GM19324 (cell line): ENCODE measurements around the gene KEAP1.
"Not testable (repeated sequence)": the region's sequence is repeated elsewhere in the genome, so short reads cannot be mapped to it uniquely, and the experiment has no call there.

Experiments used
- ATAC-seq: cut with Tn5 transposase; IDR thresholded peaks from one replicate; pipeline ENCODE4 v1.9.1; 2021; ENCODE audit warnings: mild to moderate bottlenecking, moderate library complexity; ENCODE audit not compliant: unreplicated experiment, low FRiP score

KEAP1 gene

DNA sequence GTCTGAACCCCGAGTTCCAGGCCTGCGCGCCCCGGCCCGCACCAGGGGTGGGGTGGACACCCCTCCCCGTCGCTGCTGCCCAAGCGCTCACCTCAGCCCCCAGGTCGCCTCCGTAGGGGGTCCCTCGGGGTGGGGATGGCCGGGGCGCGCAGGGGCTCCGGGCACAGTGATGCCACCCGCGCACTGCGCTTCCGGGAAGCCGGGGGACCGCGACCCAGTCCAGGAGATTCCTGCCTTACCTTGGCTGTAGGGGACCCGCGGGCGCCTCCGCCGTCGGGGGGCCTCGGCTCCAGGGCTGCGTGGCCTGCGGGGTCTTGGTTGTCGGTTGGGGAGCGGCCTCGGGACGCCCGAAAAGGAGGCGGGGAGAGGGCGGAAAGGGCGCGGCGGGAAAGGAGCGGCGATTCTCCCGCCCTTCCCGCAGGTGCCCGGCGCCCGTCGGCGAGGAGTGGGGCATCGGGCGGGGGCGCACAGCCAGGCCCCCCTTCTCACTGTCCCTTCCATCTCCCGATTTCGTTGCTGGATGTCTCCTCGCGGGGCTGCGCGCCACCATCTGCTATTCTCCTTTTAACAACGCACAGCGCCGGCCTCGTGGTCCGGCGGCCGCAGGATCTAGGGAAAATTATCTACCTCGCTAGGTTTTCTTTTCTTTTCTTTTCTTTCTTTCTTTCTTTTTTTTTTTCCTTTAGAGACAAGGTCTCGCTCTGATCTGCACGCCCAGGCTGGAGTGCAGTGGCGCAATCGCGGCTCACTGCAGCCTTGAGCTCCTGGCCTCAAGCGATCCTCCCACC, at the start of gene KEAP1:
KEAP1 (minus strand) TSS at position 355 of the 788 bp plus-strand sequence. CDS start 3,323 bp downstream, outside the sequence.
- no peak for ATAC-seq

DNA sequence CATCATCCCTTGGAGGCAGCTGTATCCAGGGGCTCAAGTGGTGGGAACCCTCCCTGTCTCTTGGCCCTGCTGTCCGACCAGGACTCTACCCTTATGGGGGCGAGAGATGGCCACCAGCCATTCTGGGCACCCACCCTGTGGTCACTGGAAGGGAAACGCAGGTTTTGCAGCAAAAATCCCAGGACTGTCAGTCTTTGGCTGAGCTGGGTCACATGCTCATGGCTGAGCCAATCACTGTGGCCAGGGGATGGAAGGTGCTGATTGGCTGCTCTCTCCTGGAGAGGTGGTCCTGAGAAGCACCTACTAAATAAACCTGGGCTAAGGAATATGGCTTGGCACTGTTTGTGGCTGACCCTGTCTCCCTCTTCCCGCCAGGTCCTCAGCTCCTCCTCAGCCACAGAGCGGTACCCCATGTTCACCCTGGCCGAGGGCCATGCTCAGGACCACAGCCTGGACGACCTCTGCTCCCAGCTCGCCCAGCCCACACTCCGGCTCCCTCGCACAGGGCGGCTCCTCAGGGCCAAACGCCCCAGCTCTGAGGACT, 49.4 kb upstream of the KEAP1 start:
- no peak for ATAC-seq

DNA sequence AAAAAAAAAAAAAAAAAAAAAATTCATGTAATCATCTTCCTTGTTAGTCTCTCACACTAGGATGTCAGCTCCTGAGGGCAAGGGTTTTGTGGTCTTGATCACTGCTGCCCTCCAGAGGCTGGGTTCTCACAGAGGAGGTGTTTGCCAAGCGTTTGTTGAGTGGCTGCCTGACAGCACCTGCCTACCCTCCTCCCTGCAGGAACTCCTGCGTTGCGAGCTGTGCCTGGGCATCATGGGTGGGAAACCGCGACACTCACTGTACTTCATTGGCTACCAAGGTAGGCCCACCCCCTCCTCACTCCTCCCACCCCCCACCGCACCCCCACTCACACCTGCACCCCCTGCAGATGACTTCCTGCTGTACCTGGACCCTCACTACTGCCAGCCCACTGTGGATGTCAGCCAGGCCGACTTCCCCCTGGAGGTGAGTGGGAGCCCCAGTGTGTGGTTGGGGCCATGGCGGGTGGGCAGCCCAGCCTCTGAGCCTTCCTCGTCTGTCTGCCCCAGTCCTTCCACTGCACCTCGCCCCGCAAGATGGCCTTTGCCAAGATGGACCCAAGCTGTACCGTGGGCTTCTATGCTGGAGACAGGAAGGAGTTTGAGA, 48.6 kb upstream of the KEAP1 start:
- no peak for ATAC-seq

DNA sequence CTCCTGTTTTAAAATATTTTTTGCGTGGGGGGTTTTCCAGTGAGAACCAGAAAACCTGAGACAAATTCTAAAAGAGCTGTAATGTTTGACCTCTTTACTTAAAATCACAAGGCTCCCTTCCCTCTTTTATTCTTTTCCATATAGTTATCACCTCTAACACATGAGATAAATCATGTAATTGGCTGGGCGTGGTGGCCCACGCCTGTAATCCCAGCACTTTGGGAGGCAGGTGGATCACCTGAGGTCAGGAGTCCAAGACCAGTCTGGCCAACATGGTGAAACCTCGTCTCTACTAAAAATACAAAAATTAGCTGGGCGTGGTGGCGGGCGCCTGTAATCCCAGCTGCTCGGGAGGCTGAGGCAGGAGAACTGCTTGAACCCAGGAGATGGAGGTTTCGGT, 47.9 kb upstream of the KEAP1 start:
- ATAC-seq = not testable (repeated sequence)

DNA sequence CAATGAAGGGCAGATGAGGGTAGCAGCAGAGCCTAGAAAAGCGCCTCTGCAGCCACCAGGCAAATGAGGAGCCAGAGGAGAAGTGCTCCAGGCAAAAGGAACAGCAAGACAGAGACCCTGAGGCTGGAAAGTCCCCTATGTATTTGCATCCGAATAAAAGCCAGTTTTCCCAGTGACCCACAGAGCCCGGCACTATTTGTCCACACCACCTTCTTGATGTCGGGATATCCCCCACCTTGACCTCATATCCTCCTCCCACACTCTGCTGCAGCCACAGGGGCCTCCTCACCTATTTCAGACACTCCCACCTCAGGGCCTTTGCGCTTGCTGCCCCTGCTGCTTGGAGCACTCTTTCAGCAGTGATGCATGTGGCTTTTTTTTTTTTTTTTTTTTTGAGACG, 47.2 kb upstream of the KEAP1 start:
- no peak for ATAC-seq

DNA sequence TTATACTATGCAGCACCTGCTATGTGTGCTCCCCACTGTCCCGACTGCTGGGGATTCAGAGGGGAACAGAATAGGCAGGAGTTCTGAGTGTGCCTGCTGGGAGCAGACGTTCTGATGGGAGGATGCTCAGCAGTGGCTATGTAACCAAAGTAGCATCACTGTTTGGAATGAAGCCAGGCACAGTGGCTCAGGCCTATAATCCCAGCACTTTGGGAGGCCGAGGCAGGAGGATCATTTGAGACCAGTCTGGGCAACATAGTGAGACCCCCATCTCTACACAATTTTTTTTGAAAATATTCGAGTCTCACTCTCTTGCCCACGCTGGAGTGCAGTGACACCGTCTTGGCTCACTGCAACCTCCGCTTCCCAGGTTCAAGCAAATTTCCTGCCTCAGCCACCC, 46.6 kb upstream of the KEAP1 start:
- no peak for ATAC-seq

DNA sequence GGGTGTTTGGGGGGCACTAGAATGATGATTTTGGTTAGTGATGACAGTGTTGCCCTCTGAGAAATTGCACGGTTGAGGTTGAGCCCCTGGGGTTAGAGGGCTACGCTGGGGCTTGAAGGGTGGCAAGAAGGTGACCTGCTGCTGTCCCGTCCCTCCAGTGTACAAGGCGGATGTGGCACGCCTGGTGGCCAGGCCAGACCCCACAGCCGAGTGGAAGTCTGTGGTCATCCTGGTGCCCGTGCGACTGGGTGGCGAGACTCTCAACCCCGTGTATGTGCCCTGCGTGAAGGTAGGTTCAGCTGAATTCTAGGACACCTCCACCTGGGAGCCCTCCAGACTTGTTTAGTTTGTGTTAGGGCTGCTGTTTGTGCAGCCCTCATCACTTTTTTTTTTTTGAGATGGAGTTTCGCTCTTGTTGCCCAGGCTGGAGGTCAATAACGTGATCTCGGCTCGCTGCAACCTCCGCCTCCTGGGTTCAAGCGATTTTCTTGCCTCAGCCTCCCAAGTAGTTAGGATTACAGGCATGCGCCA, 45.7 kb upstream of the KEAP1 start:
- no peak for ATAC-seq

DNA sequence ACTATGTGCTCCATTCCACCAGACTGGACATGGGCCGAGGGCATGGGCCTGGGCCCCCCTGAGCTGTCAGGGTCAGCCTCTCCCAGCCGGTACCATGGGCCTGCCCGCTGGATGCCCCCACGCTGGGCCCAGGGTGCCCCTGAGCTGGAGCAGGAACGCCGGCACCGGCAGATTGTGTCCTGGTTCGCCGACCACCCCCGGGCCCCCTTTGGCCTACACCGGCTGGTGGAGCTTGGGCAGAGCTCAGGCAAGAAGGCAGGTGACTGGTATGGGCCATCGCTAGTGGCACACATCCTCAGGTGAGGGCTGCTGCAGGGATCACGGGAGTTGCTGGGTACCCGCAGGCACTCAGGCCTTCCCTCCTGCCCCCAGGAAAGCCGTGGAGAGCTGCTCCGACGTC, 43.7 kb upstream of the KEAP1 start:
- ATAC-seq = no peak

DNA sequence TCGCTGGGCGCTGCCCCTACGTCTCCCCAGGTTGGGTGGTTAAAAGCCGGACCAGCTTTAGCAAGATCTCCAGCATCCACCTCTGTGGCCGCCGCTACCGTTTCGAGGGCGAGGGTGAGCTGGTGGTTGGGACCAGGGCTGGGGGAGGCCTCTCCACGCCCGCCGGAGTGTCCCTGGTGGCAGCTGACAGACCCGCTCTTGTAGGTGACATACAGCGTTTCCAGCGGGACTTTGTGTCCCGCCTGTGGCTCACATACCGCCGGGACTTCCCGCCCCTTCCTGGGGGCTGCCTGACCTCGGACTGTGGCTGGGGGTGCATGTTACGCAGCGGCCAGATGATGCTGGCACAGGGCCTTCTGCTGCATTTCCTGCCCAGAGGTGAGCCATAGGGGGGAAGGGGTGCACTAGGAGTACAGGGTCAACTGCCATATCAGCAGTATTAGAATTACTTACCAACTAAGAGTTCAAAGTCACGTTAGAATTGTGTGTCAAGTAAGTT, 41.6 kb upstream of the KEAP1 start:
- no peak for ATAC-seq

DNA sequence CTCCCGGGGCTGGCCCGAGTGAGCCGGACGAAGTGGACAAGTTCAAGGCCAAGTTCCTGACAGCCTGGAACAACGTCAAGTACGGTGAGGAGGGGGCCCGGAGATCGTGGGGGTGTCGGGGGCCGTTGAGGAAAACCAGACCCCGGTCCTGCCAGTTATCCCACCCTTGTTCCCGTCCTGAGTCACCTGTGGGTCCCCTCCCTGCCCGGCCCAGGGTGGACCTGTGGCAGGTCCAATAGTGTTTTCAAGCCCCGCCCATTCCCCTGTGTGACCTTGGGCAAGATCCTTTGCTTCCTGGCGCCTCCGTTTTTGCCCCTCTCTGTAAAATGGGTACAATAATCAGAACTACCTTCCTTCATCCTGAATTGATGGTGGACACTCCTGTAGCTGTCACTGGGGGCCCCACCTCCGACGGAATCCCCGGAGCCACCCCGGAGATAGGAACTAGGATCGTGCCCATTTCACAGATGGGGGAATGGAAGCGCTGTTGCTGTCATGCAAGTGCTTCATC, 41.1 kb upstream of the KEAP1 start:
- peak; percentile 8 for ATAC-seq

DNA sequence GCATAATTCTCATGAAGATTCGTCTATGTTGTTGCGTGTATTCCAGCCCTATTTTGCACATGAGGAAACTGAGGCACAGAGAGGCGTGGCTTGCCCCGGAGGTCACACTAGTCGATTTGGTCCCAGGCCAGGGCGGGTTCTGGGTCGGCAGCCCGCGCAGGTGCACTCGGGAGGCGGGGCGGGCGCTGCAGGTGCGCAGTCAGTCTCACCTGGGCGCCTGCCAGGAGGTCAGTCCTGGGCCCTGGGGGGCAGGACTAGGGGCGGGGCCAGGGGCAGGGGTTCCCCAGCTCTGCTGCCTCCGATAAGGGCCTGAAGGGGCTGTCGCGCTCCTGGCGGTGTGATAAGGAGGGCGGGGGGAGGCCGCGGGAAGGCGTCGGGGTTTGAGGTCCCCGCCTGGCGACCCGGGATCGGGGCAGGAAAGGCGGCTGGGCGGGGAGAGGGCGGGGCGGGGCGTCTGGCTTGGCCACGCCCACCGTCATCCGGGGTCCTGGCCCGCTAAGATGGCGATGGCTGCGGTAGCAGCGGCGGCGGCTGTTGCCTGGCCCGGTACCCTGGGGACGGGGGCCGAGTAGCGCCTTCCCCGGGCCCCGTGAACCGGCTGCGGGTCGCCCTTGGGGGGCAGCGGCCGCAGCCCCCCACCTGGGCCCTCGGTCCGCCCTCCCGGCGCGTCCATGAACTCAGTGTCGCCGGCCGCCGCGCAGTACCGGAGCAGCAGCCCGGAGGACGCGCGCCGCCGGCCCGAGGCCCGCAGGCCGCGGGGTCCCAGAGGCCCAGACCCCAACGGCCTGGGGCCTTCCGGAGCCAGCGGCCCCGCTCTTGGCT, 40.5 kb upstream of the KEAP1 start, which contains the start of gene ATG4D:
ATG4D (plus strand) TSS at position 485 of the 822 bp plus-strand sequence; CDS start at position 672, 187 bp downstream.
- peak; percentile 78 for ATAC-seq

DNA sequence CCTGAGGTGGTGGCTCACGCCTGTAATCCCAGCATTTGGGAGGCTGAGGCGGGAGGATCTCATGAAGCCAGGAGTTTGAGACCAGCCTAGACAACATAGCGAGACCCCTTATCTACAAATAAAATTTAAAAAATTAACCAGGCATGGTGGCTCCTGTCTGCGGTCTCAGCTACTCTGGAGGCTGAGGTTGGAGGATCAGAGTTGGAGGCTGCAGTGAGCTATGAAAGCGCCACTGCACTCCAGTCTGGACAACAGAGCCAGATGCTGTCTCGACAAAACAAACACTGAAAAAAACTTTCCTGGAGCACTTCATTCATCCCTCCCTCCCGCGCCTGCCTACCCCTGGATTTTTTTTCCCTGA, 39.9 kb upstream of the KEAP1 start:
- ATAC-seq = no peak

DNA sequence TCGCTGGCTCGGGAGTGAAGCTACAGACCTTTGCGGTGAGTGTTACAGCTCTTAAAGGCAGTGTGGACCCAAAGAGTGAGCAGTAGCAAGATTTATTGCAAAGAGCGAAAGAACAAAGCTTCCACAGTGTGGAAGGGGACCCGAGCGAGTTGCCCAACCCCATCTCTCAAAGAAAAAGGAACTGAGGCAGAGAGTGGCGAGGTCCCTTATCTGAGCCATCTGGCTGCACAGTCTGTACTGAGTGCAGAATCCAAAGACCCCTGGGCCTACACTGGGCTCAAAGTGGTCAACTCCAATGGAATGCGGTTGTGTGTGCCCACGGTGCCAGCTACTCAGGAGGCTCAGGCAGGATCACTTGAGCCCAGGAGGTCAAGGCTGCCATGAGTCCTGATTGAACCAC, 35.9 kb upstream of the KEAP1 start:
- not testable (repeated sequence) for ATAC-seq

DNA sequence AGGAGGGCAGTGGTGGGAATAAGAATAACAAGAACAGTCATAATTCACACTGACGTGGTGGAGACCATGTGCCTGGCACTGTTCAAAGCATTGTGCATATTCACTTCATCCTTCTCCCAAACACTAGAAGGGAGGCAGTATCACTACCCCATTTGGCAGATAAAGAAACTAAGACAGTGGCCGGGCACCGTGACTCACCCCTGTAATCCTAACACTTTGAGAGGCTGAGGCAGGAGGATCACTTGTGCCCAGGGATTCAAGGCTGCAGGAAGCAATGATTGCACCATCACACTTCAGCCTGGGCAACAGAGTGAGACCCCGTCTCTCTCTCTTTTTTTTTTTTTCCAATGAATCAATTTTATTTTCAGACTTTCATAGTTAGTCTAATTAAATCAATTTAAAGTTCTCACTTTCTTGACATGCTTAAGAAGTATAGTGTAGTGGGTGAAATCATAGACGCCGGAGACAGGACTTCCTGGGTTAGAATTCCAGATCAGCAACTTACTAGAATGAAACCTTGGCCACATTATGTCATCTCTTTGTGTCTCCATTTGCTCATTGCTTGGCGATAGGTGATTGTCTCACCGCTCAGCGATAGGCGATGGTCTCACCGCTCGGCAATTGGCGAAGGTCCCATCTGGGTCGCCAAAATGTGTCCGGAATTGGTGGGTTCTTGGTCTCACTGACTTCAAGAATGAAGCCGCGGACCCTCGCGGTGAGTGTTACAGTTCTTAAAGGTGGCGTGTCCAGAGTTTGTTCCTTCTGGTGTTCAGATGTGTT, 35.2 kb upstream of the KEAP1 start:
- no peak for ATAC-seq

DNA sequence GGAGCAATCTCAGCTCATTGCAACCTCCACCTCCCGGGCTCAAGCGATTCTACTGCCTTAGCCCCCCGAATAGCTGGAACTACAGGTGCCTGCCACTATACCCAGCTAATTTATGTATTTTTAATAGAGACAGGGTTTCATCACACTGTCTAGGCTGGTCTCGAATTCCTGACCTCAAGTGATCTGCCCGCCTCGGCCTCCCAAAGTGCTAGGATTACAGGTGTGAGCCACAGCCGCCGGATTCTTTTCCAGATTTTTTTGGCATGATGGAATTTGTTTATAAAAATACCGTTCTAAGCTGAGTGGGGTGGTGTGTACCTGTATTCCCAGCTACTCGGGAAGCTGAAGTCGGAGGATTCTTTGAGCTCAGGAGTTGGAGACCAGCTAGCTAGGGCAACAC, 34.5 kb upstream of the KEAP1 start:
- no peak for ATAC-seq

DNA sequence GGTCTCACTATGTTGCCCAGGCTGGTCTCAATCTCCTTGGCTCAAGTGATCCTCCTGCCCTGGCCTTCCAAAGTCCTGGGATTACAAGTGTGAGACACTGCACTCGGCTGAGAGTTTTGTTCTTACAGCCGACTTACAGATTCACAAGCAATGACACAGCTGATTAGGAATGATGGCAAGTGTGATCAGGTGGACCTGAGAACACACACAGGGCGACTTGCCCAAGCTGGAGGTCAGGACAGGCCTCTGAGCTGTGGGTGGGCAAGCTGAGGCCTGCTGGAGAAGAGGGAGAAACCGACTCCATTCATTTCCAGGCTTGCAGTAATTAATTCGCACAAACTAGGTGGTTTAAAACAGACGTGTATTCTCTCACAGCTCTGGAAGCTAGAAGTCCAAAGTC, 32.5 kb upstream of the KEAP1 start:
- no peak for ATAC-seq

DNA sequence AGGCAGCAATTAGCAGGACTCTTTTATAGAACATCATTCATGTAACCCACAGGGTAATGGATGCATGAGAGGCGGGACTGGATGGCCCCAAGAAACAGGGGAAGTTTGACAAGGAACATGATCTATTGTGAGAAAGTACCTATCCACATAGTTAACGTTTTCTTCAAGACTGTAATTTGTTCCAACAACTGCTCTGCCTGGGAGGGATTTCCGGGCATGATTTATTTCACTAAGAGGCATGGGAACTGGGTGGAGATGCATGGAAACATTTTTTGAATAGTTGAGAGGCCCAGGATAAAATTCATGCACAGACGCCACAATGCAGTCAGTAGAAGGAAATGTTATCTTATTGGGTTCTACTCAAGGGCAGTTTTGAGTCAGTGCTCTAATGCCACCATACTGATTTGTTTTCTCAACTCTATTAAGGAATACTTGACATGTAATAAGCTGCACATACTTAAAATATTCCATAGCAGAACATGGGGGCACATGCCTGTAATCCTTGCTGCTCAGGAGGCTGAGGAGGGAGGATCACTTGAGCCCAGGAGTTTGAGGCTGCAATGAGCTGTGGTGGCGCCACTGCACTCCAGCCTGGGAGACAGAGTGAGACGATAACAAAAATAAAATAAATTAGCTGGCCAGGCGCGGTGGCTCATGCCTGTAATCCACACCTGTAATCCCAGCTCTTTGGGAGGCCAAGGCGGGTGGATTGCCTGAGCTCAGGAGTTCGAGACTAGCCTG, 30.7 kb upstream of the KEAP1 start:
- ATAC-seq = no peak

DNA sequence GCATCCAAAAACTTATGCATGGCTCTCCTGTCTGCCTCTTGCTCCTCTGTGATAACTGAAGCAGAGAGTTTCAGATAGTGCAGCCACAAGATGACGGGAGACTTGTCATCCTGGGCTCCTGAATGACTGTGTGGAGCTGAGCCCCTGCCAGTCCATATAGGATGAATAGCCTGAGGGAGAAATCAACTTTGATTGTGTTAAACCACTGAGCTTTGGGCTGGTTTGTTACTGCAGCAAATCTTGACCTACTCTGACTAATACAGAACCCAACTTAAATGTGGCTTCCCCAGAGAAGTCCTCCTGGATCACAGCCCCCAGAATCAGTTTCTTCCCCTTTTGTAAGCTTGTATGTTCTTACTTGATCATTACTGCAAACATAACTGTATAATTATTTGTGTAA, 29.3 kb upstream of the KEAP1 start:
- no peak for ATAC-seq

DNA sequence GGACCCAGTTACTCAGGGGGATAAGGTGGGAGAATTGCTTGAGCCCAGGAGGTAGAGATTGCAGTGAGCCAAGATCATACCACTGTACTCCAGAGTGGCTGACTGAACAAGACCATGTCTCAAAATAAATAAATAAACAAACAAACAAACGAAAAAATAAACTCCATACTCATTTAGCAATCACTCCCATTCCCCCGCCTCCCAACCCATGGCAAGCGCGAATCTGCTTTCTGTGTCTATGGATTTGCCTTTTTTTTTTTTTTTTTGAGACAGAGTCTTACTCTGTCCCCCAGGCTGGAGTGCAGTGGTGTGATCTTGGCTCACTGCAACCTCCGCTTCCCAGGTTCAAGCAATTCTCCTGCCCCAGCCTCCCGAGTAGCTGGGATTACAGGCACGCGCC, 23.7 kb upstream of the KEAP1 start:
- ATAC-seq = not testable (repeated sequence)
